ENCODE measurements around the gene AGR2.
A peak's percentile ranks its signal among the peaks of the same experiment; 100 is the strongest.

Gene AGR2

DNA sequence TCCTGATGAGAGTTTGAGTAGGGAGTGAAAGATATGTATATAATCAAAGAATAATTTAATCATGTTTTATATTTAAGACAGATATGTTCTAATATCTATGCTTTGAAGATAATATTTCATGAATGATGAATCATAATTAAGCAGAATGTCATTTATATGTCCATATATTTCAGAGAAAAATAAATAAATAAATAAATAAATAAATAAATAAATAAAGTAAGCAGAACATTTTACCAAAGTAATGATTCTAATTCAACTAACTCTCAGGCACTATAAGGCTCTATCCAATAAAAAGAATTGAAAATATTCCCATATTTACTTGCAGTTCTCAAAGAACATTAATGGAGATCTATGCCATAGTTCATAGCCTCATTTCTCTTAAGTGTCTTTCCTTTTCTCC is 40.9 kb upstream of the AGR2 start:
- H3K27ac ChIP-seq, result no peak overlapping the region; the same call in 1 of the 2 replicates
- TF ChIP-seq, protein P1, sequence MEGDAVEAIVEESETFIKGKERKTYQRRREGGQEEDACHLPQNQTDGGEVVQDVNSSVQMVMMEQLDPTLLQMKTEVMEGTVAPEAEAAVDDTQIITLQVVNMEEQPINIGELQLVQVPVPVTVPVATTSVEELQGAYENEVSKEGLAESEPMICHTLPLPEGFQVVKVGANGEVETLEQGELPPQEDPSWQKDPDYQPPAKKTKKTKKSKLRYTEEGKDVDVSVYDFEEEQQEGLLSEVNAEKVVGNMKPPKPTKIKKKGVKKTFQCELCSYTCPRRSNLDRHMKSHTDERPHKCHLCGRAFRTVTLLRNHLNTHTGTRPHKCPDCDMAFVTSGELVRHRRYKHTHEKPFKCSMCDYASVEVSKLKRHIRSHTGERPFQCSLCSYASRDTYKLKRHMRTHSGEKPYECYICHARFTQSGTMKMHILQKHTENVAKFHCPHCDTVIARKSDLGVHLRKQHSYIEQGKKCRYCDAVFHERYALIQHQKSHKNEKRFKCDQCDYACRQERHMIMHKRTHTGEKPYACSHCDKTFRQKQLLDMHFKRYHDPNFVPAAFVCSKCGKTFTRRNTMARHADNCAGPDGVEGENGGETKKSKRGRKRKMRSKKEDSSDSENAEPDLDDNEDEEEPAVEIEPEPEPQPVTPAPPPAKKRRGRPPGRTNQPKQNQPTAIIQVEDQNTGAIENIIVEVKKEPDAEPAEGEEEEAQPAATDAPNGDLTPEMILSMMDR (conservative IDR thresholded peaks at IDR 0.05), result no peak

DNA sequence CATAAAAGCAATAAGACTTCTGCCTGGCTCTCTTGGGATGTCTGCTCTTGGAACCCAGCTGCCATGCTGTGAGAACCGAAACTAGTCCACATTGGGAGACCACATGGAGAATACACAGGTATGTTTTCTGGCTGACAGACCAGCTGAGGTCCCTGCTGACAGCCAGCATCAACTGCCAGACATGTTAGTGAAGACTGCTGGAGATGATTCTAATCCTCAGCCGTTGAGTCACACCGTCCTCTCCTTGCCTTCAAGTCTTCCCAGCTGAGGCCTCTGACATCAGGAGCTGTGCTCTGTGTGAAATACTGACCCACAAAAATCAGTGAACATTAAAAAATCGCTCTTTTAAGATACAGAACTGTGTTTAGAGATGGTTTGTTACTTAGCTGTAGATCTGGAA is 36.9 kb upstream of the AGR2 start:
- H3K27ac ChIP-seq, result no peak overlapping the region
- TF ChIP-seq, protein P1 (conservative IDR thresholded peaks at IDR 0.05), result no peak

DNA sequence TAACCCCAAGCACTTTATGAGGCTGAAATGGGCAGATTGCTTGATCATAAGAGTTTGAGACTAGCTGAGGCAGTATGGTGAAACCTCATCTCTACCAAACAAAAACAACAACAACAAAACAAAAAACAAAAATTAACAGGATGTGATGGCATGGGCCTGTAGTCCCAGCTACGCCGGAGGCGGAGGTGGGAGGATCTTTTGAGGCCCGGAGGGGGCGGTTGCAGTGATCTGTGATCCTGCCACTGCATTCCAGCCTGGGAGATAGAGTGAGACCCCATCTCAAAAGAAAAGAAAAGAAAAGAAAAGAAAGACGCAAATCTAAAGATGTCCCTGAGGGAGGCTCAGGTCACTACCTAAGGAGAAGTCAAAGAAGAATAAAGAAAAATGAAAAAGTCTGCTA is 35.3 kb upstream of the AGR2 start:
- TF ChIP-seq, protein P1 (conservative IDR thresholded peaks at IDR 0.05), result no peak

DNA sequence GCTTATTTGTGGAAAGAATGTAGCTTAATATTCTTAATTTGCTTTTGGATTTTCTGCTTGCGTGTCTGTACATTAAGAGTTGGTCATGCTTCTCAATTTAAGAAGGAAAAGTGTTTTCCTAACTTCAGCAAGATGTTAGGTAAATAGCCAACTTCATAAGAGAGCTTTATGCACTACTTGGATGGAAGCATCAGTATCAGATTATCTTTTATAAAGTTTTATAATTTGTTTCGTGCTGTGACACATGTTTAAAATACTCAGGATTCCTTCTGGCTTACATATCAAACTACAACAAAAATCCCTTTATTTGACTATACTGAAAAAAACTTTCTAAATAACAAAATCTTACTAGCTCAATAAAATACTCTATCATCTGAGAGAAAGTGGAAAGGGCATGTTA is 34.8 kb upstream of the AGR2 start:
- TF ChIP-seq, protein P1 (conservative IDR thresholded peaks at IDR 0.05), result no peak
- H3K27ac ChIP-seq, result no peak overlapping the region

More for the DNA sequence above, 35.3 kb upstream of the AGR2 start:
- H3K27ac ChIP-seq, result no peak overlapping the region

DNA sequence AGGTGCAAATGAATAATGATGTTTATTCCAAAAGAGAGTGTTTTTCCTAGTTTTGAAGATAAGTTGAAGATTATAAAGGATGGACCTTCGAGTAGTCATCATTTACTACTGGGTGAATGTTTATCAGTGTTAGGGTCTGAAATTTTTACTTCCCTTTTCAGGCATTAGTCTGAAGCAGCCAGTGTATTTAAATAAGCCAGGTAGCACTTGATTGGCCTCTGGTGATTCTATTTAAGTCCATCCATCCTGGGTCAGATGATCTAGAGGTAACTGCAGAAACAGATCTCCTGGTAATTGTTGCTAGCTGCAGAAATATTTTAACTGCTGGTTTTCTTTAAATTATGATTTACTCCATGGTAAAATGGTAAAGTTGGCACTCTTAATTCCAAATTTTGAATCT is 34.1 kb upstream of the AGR2 start:
- H3K27ac ChIP-seq, result no peak overlapping the region
- TF ChIP-seq, protein P1 (conservative IDR thresholded peaks at IDR 0.05), result no peak

DNA sequence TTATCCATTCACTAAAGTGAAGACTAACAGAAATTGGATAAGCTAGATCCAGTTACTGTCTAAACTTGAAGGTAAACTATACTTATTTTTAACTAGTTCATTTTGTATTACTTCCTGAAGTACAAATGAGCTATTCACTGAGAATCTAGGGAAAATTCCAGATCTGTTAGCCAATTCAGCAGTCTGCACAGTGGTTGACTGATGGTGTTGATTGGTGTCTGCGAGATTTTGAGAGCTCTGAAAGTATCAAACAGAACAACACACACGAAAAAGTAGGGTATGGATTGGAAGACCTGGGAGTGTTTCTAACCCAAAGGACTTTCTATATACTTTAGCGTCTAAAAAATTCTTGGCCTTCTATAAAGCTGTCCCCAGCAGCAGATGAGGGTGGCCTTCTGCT is 33.6 kb upstream of the AGR2 start:
- TF ChIP-seq, protein P1 (conservative IDR thresholded peaks at IDR 0.05), result no peak
- H3K27ac ChIP-seq, result no peak overlapping the region

DNA sequence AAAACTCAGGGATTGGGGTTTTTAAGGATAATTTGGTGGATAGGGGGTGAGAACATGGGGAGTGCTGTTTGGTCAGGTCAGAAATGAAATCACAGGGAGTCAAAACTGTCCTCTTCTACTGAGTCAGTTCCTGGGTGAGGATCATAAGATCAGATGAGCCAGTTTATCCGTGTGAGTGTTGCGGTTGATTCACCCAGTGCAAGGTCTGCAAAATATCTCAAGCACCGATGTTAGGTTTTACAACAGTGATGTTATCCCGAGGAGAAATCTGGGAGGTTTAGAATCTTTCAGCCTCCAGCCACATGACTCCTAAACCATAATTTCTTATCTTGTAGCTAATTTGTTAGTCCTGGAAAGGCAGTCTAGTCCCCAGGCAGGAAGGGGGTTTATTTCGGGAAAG is 31.7 kb upstream of the AGR2 start:
- TF ChIP-seq, protein P1 (conservative IDR thresholded peaks at IDR 0.05), result no peak
- no peak overlapping the region for H3K27ac ChIP-seq

DNA sequence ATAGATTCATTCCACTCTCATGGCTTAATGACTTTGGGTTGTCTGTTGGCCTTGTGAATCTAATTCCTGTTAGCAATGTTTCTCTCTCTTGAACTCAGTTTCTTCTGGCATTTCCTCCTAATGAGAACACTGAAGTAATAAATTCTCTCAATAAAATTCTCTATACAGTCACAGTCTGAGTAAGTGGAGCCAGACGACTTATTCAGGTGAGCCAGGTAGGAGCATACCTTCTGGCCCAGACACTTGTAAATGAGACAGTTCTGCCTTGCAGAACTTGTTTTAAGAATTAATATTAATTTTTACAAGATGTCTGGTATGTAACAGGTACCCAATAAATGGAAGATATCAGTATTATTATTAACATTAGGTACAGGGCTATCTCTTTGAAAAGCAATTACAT is 28.6 kb upstream of the AGR2 start:
- TF ChIP-seq, protein P1 (conservative IDR thresholded peaks at IDR 0.05), result no peak

More for the DNA sequence above, 28.6 kb upstream of the AGR2 start:
- peak overlapping the region; percentile 78 for H3K27ac ChIP-seq

All from VCaP (cell line).